ENCODE measurements around the gene LGALS3BP.
A peak's percentile ranks its signal among the peaks of the same experiment; 100 is the strongest.

LGALS3BP gene

GRCh38 chr17:79012563-79013134 lies 32.9 kb upstream of the LGALS3BP start:
- DNase-seq, result no peak

GRCh38 chr17:79011451-79012147 lies 31.9 kb upstream of the LGALS3BP start:
- DNase-seq, result no peak

DNA sequence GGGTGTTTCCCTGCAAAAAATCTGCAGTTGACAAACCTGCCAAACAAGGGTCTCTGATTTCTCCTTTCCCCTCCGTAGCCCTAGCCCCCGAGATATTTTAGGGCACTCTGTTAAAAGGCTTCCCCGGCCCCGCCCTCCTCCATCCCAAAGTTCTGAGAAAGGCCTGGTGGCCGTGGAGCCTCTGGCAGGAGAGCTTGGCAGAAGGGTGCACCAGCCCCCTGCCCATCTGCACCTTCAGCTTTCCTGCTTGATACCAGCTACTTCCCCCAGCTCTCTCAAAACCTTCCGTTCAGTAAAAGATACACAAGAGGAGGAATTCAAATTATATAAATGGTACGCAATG lies 30.6 kb upstream of the LGALS3BP start:
- DNase-seq, result no peak

DNA sequence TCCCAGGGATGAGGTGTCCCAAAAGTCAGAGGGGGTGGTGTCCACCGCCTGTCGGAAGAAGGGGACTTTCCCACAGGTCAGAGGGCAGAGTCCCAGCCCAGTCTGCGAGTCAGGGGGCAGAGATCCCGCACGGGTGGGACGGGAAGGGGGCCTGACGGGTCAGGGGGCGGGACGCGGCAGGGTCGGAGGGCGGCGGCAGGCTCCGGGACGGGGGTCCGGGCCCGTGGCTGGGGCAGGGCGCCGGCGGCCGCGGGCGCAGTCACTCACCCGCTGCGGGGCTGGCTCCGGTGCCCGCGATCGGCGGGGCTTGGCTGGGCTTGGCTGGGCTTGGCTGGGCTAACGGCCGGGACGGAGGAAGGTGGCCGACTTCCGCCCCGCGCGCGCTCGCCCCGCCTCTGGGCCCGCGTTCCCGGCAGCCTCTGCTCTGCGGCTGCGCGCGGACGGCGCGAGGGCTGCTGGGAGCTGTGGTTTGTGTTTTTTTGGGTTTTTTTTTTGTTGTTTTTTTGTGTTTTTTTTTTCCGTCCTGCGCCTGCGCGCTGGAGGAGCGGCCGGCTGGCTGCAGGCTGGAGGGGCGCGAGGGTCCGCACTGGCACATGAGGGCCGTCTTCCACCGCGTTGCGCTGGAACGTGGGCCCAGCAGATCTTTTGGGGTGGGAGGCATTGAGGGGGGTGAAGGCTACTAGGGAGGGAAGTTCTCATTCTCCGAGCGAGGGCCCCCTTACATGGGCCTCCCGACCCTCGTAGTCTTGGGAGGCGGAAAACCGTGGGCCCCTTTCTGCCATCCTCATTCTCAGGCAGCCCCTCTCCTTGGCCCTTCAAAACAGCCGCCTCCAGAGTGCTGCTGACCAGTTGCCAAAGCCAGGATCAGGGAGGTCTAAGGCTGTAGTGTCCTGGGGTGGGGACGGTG lies 29.9 kb upstream of the LGALS3BP start, which contains the start of gene CANT1:
TSS of gene CANT1 (minus strand) at position 368 of the 907 bp plus-strand sequence. CDS start 12,142 bp downstream, outside the sequence.
- peak; percentile 74 for DNase-seq

DNA sequence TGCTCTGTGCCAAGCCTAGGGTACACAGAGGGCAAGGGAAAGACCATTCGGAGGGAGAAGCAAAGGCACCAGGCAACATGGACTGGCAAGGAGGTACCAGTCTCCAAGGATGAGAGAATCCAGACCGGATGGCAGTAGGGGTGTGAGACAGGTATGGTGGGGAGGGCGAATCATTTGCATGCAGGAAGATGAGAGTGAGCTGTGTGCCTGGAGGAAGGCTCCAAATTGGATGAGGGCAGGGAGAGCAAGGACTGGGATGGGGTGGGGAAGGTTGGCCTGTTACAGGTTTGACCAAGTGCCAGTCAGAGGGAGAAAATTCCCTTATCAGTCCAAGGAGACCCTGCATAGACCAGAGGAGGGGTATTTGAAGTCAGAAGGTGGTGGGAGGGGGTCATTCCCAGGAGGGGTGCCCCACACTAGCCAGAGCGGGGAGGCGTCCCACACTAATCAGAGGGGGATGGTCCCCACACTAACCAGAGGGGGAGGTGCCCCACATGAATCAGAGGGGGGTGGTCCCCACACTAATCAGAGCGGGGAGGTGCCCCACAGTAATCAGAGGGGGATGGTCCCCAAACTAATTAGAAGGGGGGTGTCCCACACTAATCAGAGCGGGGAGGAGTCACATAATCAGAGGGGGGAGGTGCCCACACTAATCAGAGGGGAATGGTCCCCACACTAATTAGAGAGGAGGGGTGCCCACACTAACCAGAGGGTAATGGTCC lies 29.1 kb upstream of the LGALS3BP start:
- DNase-seq, result no peak

DNA sequence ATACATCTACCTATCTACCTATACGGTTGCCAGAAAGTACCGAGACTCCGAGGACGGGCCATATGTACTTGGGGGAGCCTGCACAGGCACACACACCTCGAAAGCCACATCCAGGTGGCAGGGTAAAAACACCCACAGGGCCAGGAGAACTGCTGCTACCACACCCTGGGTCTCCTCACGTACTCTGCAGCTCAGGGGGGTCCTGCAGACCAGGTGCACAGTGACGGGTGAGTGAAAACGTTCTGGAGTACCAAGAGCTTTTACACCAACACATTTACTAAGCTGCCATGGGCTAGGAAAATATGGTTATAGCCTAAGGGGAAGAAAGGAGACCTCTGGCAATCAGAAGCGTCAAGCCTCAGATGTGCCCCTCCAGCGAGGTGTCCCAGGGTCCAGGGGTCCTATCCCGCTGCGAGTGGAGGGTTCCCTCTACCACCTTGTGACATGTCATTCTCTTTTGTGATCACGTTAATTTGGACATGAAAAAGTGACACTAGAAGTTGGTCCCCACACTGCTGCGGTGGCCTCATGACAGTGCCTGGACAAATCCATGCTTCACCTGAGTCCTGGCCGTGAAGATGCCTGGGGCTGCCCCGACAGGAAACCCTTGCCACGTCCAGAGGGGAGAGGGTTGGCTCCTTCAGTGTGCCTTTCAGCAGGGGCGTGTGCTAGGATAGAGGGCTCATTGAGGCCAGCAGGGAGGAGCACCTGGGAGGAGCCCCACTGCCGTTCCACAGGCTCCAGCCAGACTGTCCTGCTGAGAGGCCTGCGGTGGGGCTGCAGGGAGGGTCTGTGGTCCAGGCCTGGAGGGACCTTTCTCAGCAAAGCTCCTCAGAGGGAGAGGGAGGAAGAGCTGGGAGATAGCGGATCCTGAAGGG lies 28.0 kb upstream of the LGALS3BP start:
- DNase-seq, result no peak

DNA sequence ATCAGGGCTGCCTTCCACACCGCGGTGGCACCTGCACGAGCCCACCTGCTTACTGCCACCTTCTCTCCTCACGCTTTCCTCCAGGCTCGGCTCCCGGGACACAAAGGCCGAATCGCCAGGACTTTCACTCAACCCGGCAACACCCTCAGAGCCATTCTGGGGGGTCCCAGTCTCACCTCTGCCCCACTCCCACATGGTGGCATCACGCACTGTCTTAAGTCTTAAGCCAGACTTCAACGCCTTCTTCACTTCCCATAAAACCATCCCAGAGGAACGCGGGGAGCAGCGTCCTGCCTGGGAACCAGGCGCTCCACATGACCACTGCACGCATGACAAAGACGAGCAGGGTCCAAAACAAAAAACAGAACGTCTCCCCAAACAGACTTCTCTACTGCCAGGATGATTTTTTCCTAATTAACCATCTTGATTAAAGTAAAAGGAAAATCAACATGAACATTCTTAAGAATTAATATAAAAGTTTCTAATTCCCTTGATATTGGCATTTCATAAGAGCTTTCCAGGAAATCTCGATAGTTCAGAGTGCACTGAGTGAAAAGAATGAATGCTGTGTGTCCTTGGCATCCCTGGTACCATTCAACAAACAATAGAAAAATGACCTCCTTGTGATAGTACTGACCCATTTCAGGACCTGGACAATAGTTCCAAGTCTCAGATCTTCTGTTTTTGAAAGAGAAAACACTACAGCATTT lies 27.2 kb upstream of the LGALS3BP start:
- no peak for DNase-seq

DNA sequence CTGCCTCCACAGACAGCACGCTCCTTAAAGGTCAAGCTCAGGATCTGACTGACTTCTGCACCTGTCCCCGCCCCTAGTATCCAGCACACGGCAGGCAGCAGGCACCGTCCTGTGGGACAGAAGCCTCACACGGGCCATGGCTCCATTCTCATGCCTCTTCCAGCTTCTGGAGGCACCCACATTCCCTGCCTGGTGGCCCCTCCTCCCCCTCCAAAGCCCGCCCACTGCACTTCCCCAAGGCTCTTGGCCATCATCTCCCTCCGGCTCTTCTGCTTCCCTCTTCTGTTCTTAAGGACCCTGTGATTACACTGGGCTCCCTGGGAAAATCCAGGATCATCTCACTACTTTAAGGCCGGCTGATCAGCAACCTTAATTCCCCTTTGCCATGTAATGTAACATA lies 26.3 kb upstream of the LGALS3BP start:
- no peak for DNase-seq

DNA sequence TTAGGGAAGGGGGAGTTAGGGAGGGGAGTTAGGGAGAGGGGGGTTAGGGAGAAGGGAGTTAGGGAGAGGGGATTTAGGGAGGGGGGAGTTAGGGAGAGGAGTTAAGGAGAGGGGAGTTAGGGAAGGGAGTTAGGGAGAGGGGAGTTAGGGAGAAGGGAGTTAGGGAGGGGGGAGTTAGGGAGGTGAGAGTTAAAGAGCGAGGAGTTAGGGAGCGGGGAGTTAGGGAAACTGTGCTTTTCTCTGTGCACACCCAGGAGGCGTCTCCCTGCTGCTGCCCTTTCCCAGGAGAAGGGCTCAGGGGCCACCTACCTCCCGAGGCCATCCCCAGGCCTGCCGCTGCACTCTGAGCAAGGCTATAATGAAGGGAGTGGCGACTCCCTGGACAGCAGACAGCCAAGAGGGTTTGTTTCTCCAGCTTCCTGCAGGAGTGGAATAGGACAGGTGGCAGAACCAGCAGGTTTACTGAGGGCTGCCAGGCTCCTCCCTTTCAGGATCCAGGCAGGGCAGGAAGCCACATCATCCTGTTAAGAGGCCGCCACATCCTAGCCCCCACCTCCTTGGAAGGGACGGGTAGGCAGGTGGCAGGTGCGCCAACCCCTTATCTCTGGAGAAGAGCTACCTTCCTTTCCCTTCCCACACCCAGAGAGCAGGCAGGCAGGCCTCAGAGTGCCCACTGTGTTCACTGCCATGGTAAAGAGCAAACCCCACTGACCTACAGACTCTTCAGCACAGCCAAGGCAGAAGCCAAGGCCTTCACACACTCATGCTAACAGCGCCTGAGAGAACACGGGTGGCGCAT lies 25.5 kb upstream of the LGALS3BP start:
- DNase-seq, result no peak

- DNase-seq, result no peak
Measured at GRCh38 chr17:79003661-79004411, 24.1 kb upstream of the LGALS3BP start.

GRCh38 chr17:79002796-79003593 lies 23.3 kb upstream of the LGALS3BP start:
- DNase-seq, result no peak

- DNase-seq, result no peak
Measured at GRCh38 chr17:79002291-79002690, 22.6 kb upstream of the LGALS3BP start.

GRCh38 chr17:79001190-79002020 lies 21.7 kb upstream of the LGALS3BP start:
- no peak for DNase-seq

- DNase-seq, result no peak
Measured at GRCh38 chr17:79000396-79001189, 20.9 kb upstream of the LGALS3BP start.

DNA sequence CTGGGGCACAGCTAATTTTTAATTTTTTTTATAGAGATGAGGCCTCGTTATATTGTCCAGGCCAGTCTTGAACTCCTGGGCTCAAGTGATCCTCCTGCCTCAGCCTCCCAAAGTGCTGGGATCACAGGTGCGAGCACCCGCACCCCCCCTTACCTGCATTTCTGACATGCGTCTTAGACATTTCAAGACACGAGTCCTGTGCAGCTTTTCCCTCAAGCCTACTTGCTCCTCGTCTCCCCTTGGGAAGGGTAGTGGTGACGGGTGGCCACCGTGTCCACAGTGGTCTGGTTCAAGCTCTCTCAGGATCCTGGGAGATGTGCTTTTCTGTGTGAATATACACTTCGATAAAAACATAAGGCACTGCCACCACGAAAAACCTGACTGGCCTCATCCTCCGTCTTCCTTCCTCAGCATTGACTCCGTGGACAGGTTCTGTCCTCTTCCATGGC lies 20.2 kb upstream of the LGALS3BP start:
- no peak for DNase-seq

- DNase-seq, result no peak
Measured at GRCh38 chr17:78999056-78999768, 19.5 kb upstream of the LGALS3BP start.

Data from activated gamma-delta T cell (primary cell).